Mucosa of gallbladder (tissue), 1 donor: ENCODE measurements around the gene PPM1D. TPM values are rescaled to one million over a fixed set of nuclear protein-coding genes. Genes with fewer than 3 reads are reported as not detected.
"Not testable (repeated sequence)": the region's sequence is repeated elsewhere in the genome, so short reads cannot be mapped to it uniquely, and the experiment has no call there.

Experiments used
- DNase-seq: peaks from one replicate; pipeline ENCODE4 v3.0.0-alpha.2; 2020; ENCODE audit warnings: low spot score
- total RNA-seq: library from RNA; stranded (reverse); gene quantifications from one replicate; pipeline ENCODE4 v1.2.1, GENCODE V29; 2021
- donor health status: DM: no; HTN: no; CAD: no.

PPM1D gene
- 17.0 TPM for total RNA-seq

DNA sequence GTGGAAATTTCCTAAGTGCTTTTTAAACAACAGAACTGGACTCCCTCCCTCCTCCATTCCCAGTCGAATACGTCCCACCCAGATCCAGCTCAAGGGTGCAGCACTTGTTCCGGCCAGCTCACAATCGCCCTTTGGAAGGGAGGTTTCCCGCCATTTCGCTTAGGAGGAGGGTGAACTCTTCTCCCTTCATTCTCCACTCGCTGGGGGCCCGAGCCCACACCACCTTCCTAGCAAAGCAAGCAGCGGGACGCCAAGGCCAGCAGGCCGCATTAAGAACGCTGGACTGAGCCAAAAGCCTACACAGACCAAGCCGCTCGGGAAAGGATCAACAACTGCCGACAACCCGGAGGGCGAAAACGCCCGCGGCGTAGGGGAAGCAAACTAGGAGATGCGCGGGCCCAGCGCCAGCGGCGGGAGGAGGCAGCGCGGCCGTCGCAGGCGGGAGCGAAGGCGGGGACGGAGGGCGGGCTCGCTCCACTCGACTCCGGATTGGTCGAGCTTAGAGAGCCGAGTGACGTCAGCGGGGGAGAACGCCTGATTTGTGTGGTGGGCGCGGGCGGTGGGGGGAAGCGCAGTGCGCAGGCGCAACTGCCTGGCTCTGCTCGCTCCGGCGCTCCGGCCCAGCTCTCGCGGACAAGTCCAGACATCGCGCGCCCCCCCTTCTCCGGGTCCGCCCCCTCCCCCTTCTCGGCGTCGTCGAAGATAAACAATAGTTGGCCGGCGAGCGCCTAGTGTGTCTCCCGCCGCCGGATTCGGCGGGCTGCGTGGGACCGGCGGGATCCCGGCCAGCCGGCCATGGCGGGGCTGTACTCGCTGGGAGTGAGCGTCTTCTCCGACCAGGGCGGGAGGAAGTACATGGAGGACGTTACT lies at the start of gene PPM1D:
PPM1D (plus strand) TSS at position 574 of the 870 bp plus-strand sequence; CDS start at position 796, 222 bp downstream.
- DNase-seq = peak; percentile 99

DNA sequence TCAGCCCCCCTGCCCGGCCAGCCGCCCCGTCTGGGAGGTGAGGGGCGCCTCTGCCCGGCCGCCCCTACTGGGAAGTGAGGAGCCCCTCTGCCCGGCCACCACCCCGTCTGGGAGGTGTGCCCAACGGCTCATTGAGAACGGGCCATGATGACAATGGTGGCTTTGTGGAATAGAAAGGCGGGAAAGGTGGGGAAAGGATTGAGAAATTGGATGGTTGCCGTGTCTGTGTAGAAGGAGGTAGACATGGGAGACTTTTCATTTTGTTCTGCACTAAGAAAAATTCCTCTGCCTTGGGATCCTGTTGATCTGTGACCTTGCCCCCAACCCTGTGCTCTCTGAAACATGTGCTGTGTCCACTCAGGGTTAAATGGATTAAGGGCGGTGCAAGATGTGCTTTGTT lies 47.7 kb upstream of the PPM1D start:
- not testable (repeated sequence) for DNase-seq

DNA sequence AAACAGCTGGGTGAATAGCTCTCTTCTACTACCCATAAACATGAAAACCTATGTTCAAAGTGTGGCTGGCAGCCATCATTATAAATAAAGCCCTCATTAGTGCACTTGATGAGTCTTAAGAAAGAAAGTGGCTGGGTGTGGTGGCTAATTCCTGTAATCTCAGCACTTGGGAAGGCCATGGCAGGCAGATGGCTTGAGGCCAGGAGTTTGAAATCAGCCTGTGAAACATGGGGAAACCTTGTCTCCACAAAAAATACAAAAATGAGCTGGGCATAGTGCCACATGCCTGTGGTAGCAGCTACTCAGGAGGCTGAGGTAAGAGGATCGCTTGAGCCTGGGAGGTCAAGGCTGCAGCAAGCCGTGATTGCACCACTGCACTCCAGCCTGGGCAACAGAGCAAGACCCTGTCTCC lies 45.6 kb upstream of the PPM1D start:
- DNase-seq = no peak

- no peak for DNase-seq
Observed at GRCh38 chr17:60555786-60556185, 44.2 kb upstream of the PPM1D start.

DNA sequence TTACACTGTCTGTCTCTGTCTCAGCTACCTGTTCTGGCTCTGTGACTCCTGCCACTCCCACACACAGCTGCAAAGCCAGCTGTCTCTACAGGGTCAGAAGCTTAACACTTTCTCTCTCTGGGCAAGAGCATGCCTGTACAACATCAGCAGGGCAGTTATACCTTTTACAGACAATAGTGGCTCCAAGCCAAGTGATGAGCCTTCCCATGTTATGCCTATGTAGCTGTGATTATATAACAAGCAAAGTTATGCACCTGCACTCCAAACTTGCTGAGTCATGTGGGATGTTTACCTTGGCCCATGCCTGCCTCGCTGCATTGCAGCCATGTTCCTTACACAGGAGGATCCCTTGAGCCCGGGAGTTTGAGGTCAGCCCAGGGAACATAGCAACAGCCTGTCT lies 42.2 kb upstream of the PPM1D start:
- no peak for DNase-seq

DNA sequence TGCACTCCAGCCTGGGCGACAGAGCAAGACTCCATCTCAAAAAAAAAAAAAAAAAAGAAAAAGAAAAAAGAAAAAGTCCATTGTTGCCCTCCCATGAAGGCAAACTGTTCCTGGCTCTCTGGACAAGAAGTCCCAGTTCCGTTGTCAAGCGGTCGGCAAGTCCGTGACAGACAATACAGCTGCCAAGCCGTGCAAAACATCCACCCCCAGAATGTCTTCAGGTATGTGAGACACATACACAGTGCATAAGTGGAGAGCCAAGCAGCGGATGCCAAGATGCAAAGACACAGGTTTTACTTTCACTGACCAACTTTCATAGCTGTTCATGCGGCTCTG lies 40.4 kb upstream of the PPM1D start:
- DNase-seq = no peak

DNA sequence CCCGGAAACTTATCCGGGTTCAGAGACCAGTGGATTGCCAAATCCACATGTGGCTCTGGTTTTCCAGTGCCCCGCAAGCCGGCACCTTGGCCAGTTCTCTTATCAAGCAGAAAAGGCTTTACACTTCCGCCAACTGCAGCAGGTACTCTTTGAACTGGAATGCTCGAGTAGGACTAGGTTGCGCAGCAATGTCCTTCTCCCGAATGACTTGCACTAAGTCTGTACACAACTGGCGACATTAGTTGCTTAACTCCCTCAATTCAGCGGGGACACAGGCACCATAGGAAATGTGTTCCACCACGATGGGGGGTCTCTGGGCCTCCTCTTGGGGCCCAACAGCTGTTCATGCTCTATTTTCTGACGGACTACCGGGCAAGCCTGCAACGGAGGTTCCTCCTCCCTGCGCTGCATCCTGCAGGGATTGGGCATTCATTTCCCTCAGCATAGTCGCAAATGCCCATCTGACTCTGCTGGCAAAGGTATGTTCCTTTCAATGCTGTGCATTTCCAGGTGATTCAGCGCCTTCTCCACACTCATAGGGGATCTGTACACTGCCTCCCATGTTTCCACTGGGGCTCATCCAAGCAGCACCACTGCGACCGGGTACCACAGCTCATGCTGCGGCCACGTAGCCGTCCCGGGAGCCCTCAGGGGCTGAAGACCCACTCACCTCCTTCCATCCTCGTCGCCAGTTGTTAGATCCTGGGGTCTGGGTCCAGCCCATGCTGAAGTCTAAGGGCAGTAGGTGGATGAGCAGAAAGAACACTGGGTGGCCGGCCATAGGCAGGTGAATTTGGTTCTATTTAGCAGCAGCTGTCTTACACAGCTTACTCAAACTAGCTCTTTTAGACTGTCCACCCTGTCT lies 39.8 kb upstream of the PPM1D start:
- no peak for DNase-seq

- no peak for DNase-seq
Observed at GRCh38 chr17:60560860-60561257, 39.1 kb upstream of the PPM1D start.

DNA sequence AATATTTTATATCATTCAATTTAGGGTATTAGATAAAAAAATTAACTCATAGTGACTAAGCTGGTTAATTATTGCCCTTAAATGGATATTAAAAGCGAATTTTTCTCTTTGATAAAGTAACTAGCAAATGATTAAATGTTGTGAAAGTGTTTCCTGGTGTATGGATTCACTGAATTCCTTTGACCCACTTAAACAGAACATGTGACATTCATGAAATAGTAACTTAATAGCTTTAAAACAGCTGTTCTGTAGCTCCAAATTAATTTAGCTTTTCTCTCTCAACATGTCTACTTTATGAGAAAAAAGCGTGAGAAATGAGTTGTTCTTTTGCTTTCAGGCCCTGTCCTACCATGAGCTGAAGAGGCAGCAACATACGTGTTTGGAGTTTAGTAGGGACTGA lies 37.6 kb upstream of the PPM1D start:
- no peak for DNase-seq

DNA sequence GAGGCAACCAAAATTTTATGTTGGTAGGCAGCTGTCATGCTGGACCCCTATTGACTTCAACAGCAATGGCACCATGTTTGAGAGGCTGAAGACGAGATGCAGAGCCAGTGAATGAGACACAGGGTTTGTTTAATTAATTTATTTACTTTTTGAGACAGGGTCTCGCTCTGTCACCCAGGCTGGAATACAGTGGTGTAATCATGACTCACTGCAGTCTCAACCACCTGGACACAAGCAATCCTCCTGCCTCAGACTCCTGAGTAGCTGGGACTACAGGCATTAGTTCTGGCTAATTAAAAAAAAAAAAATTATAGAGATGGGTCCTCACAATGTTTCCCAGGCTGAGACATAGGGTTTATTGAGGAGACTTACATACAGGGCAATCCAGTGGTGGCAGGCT lies 36.2 kb upstream of the PPM1D start:
- DNase-seq = no peak

GRCh38 chr17:60565233-60565632 lies 34.8 kb upstream of the PPM1D start:
- no peak for DNase-seq

GRCh38 chr17:60573236-60574051 lies 26.5 kb upstream of the PPM1D start:
- no peak for DNase-seq

DNA sequence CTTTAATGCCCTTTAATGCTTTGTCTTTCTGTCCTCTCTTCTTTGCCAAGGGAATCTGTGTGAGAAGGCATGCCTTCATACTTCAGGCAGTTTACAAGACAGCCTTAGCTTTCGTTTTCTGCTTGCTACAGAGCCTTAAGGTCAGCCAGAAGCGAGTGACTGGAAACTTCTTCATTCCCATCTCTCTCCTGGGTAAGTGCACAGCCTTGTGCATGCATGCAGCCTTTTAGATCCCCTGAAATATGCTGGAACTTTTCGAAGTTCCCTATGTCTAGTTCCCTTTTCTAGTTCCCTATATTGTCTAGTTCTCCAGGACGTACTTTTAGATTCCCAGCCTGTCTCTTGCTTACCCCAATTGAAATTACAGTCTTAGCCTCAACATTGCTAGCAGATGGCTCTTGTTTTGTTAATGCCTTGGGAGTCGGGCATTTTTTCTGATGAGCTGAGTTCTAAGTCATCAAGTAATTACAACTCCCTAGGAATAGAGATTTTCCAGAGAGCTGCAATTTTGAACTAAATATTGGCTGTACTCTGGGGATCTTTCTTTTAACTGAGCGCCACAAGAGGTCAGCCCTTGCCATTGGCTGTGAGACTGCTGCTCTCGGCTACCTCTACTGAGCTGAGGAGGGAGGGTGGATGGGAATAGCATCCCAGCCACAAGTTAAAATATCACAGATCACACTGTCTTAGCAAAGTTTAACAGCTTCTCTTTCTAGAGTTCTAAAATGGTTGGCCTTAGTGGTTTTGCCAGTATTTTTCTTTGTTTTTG lies 22.7 kb upstream of the PPM1D start:
- peak; percentile 44 for DNase-seq

GRCh38 chr17:60579090-60579489 lies 20.9 kb upstream of the PPM1D start:
- DNase-seq = no peak

- no peak for DNase-seq
Observed at GRCh38 chr17:60579551-60579950, 20.4 kb upstream of the PPM1D start.

GRCh38 chr17:60583008-60583407 lies 17.0 kb upstream of the PPM1D start:
- no peak for DNase-seq

DNA sequence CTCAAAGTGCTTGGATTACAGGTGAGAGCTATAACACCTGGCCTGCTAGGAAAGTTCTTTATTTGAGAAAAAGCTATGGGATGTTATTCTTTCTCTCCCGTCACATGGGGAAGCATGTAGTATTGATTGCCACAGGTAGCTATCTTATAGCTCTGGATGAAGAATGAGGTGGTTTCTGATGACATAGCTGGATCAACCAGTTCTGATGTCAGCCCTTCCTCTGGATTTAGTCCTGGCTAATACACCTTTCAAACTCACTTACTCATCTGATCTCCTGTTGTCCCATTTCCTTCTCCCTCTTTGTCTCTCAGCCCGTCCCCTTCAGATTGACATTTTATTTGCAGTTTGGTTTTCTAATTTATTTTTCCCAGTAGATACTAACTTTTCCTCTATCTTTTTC lies 14.1 kb upstream of the PPM1D start:
- no peak for DNase-seq

- no peak for DNase-seq
Observed at GRCh38 chr17:60586288-60586974, 13.6 kb upstream of the PPM1D start.

GRCh38 chr17:60590070-60590469 lies 9.9 kb upstream of the PPM1D start:
- DNase-seq = no peak

DNA sequence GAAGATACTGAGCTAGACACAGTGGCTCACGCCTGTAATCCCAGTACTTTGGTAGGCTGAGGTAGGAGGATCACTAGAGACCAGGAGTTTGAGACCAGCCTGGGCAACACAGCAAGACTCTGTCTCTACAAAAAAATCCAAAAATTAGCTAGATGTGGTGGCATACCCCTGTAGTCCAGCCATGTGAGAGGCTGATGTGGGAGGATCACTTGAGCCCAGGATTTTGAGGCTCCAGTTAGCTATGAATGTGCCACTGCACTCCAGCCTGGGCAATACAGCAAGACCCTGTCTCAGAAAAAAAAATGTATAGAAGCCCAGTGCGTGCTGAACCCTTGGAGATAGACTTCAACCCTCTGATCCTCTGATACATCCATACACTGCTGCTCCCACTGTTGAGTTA lies 7.2 kb upstream of the PPM1D start:
- no peak for DNase-seq
